Ishikawa (cell line): Measurements from ENCODE around the gene KLHL6.

ENCODE experiments used
- CEBPB ChIP-seq: IDR thresholded peaks from 2 replicates; pipeline ENCODE4 v1.6.1; 2012
- EP300 ChIP-seq: IDR thresholded peaks from 2 replicates; pipeline ENCODE4 v1.6.1; 2012; ENCODE audit warnings: borderline replicate concordance
- RAD21 ChIP-seq: IDR thresholded peaks from 2 replicates; pipeline ENCODE4 v1.6.1; 2012; ENCODE audit warnings: low read depth
- REST ChIP-seq: IDR thresholded peaks from 2 replicates; pipeline ENCODE4 v1.6.1; 2012; ENCODE audit warnings: low read depth, mild to moderate bottlenecking
- TAF1 ChIP-seq: IDR thresholded peaks from 2 replicates; pipeline ENCODE4 v1.6.1; 2012; ENCODE audit warnings: low read depth, mild to moderate bottlenecking

GRCh38 chr3:183502237-183503181 lies 53.0 kb downstream of the KLHL6 start:
- TF ChIP-seq CEBPB (no peak), RAD21 (peak; percentile 62), TAF1 (no peak), REST (no peak), EP300 (no peak)
